Keratinocyte (primary cell): ENCODE data around the gene IPO13. TPM values are rescaled to one million over a fixed set of nuclear protein-coding genes. Genes with fewer than 3 reads are reported as not detected.
A peak's percentile ranks its signal among the peaks of the same experiment; 100 is the strongest.

Experiments
- DNase-seq: peaks from one replicate; pipeline ENCODE4 v3.0.0-alpha.2; 2011; ENCODE audit warnings: low read depth, missing footprints, low spot score
- FAIRE-seq: peaks from 2 replicates; lab custom pipeline; 2011; peaks lifted over from hg19 to GRCh38; lab: Jason Lieb, UNC
- H2AFZ ChIP-seq: 2 replicates; pipeline ENCODE4 v1.6.0; 2012; ENCODE audit warnings: low read length, control low read depth, inconsistent platforms; ENCODE audit not compliant: control insufficient read depth
- H3K27ac ChIP-seq: 2 replicates; pipeline ENCODE4 v1.5.1; 2011; ENCODE audit warnings: low read length; ENCODE audit not compliant: control insufficient read depth, insufficient read depth
- H3K27me3 ChIP-seq: 3 replicates; pipeline ENCODE4 v1.6.0; 2011; ENCODE audit warnings: low read length; ENCODE audit not compliant: control insufficient read depth, insufficient read depth; ENCODE audit errors: extremely low read depth
- H3K36me3 ChIP-seq, 2 experiments: 2 replicates in 1 of 2; 3 replicates in 1 of 2; pipeline ENCODE4 v1.5.1; 2011; ENCODE audit warnings: low read length in 2 of 2, mild to moderate bottlenecking in 1 of 2; ENCODE audit not compliant: control insufficient read depth in 2 of 2, insufficient read depth in 2 of 2; ENCODE audit errors: extremely low read depth in 1 of 2
- H3K4me1 ChIP-seq: 3 replicates; pipeline ENCODE4 v1.5.1; 2011; ENCODE audit warnings: low read length; ENCODE audit not compliant: control insufficient read depth, insufficient read depth; ENCODE audit errors: extremely low read depth
- H3K4me2 ChIP-seq: 3 replicates; pipeline ENCODE4 v1.6.0; 2011; ENCODE audit warnings: low read depth, low read length; ENCODE audit not compliant: control insufficient read depth, insufficient read depth; ENCODE audit errors: extremely low read depth
- H3K4me3 ChIP-seq, 3 experiments: fragments of 200-600 bp in 1 of 3; sonication (generic) in 1 of 3; 2 replicates in 2 of 3; 3 replicates in 1 of 3; pipeline ENCODE4 v1.5.1; 2011 to 2016; ENCODE audit warnings: low read length in 3 of 3, mild to moderate bottlenecking in 3 of 3, control low read depth in 2 of 3, inconsistent platforms in 1 of 3, low read depth in 1 of 3, mixed read lengths in 1 of 3, mixed run types in 1 of 3, moderate library complexity in 1 of 3; ENCODE audit not compliant: control insufficient read depth in 2 of 3, insufficient read depth in 2 of 3; ENCODE audit errors: extremely low read depth in 1 of 3
- H3K79me2 ChIP-seq: 2 replicates; pipeline ENCODE4 v1.6.0; 2012; ENCODE audit warnings: low read length; ENCODE audit not compliant: control insufficient read depth, insufficient read depth
- H3K9ac ChIP-seq: 3 replicates; pipeline ENCODE4 v1.6.0; 2011; ENCODE audit warnings: low read length; ENCODE audit not compliant: control insufficient read depth, insufficient read depth; ENCODE audit errors: extremely low read depth
- H3K9me1 ChIP-seq: 3 replicates; pipeline ENCODE4 v1.6.0; 2011; ENCODE audit warnings: low read length; ENCODE audit not compliant: control insufficient read depth, insufficient read depth; ENCODE audit errors: extremely low read depth
- H3K9me3 ChIP-seq: 2 replicates; pipeline ENCODE4 v1.5.1; 2012; ENCODE audit warnings: low read depth, low read length; ENCODE audit not compliant: control insufficient read depth
- H4K20me1 ChIP-seq: 3 replicates; pipeline ENCODE4 v1.6.0; 2011; ENCODE audit warnings: low read length; ENCODE audit not compliant: control insufficient read depth, insufficient read depth; ENCODE audit errors: extremely low read depth
- CTCF ChIP-seq, 3 experiments: IDR thresholded peaks in 1 of 3; conservative IDR thresholded peaks in 1 of 3; optimal IDR thresholded peaks in 1 of 3; 2 replicates in 2 of 3; 3 replicates in 1 of 3; pipeline versions ENCODE3 to v1.5.1; 2011; ENCODE audit warnings: low read length in 3 of 3, mild to moderate bottlenecking in 3 of 3, moderate library complexity in 2 of 3, control low read depth in 1 of 3, inconsistent platforms in 1 of 3; ENCODE audit not compliant: insufficient read depth in 2 of 3; ENCODE audit errors: extremely low read depth in 1 of 3
- EZH2 ChIP-seq: IDR thresholded peaks from one replicate; pipeline ENCODE4 v1.6.1; 2012; ENCODE audit warnings: inconsistent platforms, mild to moderate bottlenecking, low read length, moderate library complexity
- dilution Hi-C: fragments of 300-500 bp; cut with MboI; formaldehyde crosslinking; loops from one replicate; pipeline ENCODE4 v1.7.0; 2020; ENCODE audit warnings: low sequenced_read_pairs; ENCODE audit not compliant: extremely low pct_ligation_motif_present
- polyA plus RNA-seq, 5 experiments: library from polyadenylated mRNA; depleted of rRNA in 3 of 5; stranded (reverse) in 3 of 5; stranded (forward) in 1 of 5; unstranded in 1 of 5; fragments of >200 nt; gene quantifications; 1 replicate in 1 of 5; 2 replicates in 3 of 5; 3 replicates in 1 of 5; pipeline versions ENCODE4 v1.2.1 to v1.2.3, GENCODE V29; 2011 to 2012; ENCODE audit warnings: missing spikeins in 2 of 5, low read depth in 1 of 5, low replicate concordance in 1 of 5

Gene IPO13
- polyA plus RNA-seq, 1 donor (not counting 4 experiments of a cell fraction or from before 2014, with no cell fraction given): 20.7 TPM

- no peak for TF ChIP-seq EZH2
- peak in 2 of 3 experiments; percentile 17 to 21 for TF ChIP-seq CTCF (optimal IDR thresholded peaks at IDR 0.05 in 1 of 3, IDR thresholded peaks at IDR 0.05 in 1 of 3, conservative IDR thresholded peaks at IDR 0.05 in 1 of 3; ENCODE audit: extremely low read depth in 1 of 3, insufficient read depth in 2 of 3, low read length in 3 of 3)
- Histone ChIP-seq H3K9ac (no peak overlapping the region), H3K79me2 (no peaks in the 10 kb centered on the region), H2AFZ (no peak overlapping the region), H3K9me3 (no peaks in the 10 kb centered on the region), H3K36me3 (peaks cover 1 to 8% of the 10 kb centered on the region in 2 experiments), H3K4me1 (no peaks in the 10 kb centered on the region), H3K9me1 (no peaks in the 10 kb centered on the region), H3K27me3 (no peaks in the 10 kb centered on the region), H3K4me2 (no peak overlapping the region), H4K20me1 (no peaks in the 10 kb centered on the region), H3K27ac (no peak overlapping the region), H3K4me3 (no peak overlapping the region)
- dilution Hi-C loops: no loop called here
- DNase-seq (no peak), FAIRE-seq (no peak)
These were observed 55.9 kb downstream of the IPO13 start for GRCh38 chr1:44002606-44003157.

- H3K36me3 ChIP-seq: peaks cover 0 to 7% of the 10 kb centered on the region in 2 experiments
- no peak for FAIRE-seq
- dilution Hi-C loops: no loop called here
These were observed 61.5 kb downstream of the IPO13 start for GRCh38 chr1:44008259-44008658.

More at GRCh38 chr1:44008259-44008658, 61.5 kb downstream of the IPO13 start:
- Histone ChIP-seq H3K9ac (no peak overlapping the region), H3K9me1 (no peaks in the 10 kb centered on the region), H3K79me2 (no peaks in the 10 kb centered on the region), H3K4me2 (no peak overlapping the region), H3K9me3 (no peaks in the 10 kb centered on the region), H4K20me1 (no peaks in the 10 kb centered on the region), H3K27me3 (no peaks in the 10 kb centered on the region), H3K27ac (no peak overlapping the region), H3K4me1 (no peaks in the 10 kb centered on the region), H3K4me3 (no peak overlapping the region), H2AFZ (no peak overlapping the region)
- no peak for TF ChIP-seq CTCF (optimal IDR thresholded peaks at IDR 0.05 in 1 of 3, IDR thresholded peaks at IDR 0.05 in 1 of 3, conservative IDR thresholded peaks at IDR 0.05 in 1 of 3; ENCODE audit: extremely low read depth in 1 of 3, insufficient read depth in 2 of 3, low read length in 3 of 3)
- TF ChIP-seq EZH2: no peak
- DNase-seq: no peak
